H9 (cell line): Measurements from ENCODE around the gene SLAMF6. TPM values are rescaled to one million over a fixed set of nuclear protein-coding genes. Genes with fewer than 3 reads are reported as not detected.
"Not testable (repeated sequence)": the region's sequence is repeated elsewhere in the genome, so short reads cannot be mapped to it uniquely, and the experiment has no call there.

Experiments
- DNase-seq: peaks from one replicate; pipeline ENCODE4 v3.0.0-alpha.2; 2017
- H2AFZ ChIP-seq: one replicate; pipeline ENCODE4 v1.6.1; 2013; ENCODE audit warnings: mild to moderate bottlenecking, low read length, control low read depth, moderate library complexity
- H2AK5ac ChIP-seq: 2 replicates; pipeline ENCODE4 v1.6.1; 2013; ENCODE audit warnings: low read length, control low read depth, mixed read lengths; ENCODE audit not compliant: insufficient read length
- H2BK120ac ChIP-seq: one replicate; pipeline ENCODE4 v1.6.1; 2013; ENCODE audit warnings: low read depth, mild to moderate bottlenecking, low read length, control low read depth, inconsistent platforms; ENCODE audit not compliant: poor library complexity, severe bottlenecking
- H2BK12ac ChIP-seq: 2 replicates; pipeline ENCODE4 v1.6.1; 2013; ENCODE audit warnings: low read length, control low read depth, mixed read lengths, low read depth; ENCODE audit not compliant: insufficient read length
- H2BK15ac ChIP-seq: 2 replicates; pipeline ENCODE4 v1.6.1; 2013; ENCODE audit warnings: low read depth, low read length, control low read depth
- H2BK20ac ChIP-seq: one replicate; pipeline ENCODE4 v1.6.1; 2013; ENCODE audit warnings: low read depth, mild to moderate bottlenecking, low read length, control low read depth, inconsistent platforms; ENCODE audit not compliant: poor library complexity, severe bottlenecking
- H2BK5ac ChIP-seq: 2 replicates; pipeline ENCODE4 v1.6.1; 2013; ENCODE audit warnings: low read length, control low read depth, mixed read lengths; ENCODE audit not compliant: insufficient read length
- H3K14ac ChIP-seq: 2 replicates; pipeline ENCODE4 v1.6.1; 2013; ENCODE audit warnings: low read length, control low read depth; ENCODE audit not compliant: insufficient read depth
- H3K18ac ChIP-seq: 2 replicates; pipeline ENCODE4 v1.6.1; 2013; ENCODE audit warnings: low read depth, mild to moderate bottlenecking, mixed read lengths, low read length, control low read depth; ENCODE audit not compliant: insufficient read length
- H3K23ac ChIP-seq: 2 replicates; pipeline ENCODE4 v1.6.1; 2013; ENCODE audit warnings: low read length, control low read depth, mixed read lengths, low read depth; ENCODE audit not compliant: insufficient read length
- H3K23me2 ChIP-seq: 2 replicates; pipeline ENCODE4 v1.6.1; 2013; ENCODE audit warnings: low read depth, mild to moderate bottlenecking, mixed read lengths, low read length, control low read depth; ENCODE audit not compliant: insufficient read length, poor library complexity, severe bottlenecking
- H3K27ac ChIP-seq: 2 replicates; pipeline ENCODE4 v1.5.1; 2013; ENCODE audit warnings: low read length, control low read depth, mixed read lengths, low read depth; ENCODE audit not compliant: insufficient read length
- H3K27me3 ChIP-seq: 2 replicates; pipeline ENCODE4 v1.6.1; 2013; ENCODE audit warnings: low read length, control low read depth, inconsistent platforms; ENCODE audit not compliant: insufficient read depth
- H3K4ac ChIP-seq: 2 replicates; pipeline ENCODE4 v1.6.1; 2013; ENCODE audit warnings: low read depth, mild to moderate bottlenecking, control low read depth, inconsistent platforms, low read length, moderate library complexity
- H3K4me1 ChIP-seq: 2 replicates; pipeline ENCODE4 v1.6.1; 2013; ENCODE audit warnings: low read length, control low read depth, inconsistent platforms; ENCODE audit not compliant: insufficient read depth
- H3K4me2 ChIP-seq: 2 replicates; pipeline ENCODE4 v1.6.1; 2013; ENCODE audit warnings: low read length, control low read depth, mixed read lengths; ENCODE audit not compliant: insufficient read length, insufficient read depth
- H3K56ac ChIP-seq: 2 replicates; pipeline ENCODE4 v1.6.1; 2013; ENCODE audit warnings: low read depth, mild to moderate bottlenecking, mixed read lengths, low read length, control low read depth; ENCODE audit not compliant: insufficient read length
- H3K79me1 ChIP-seq: 2 replicates; pipeline ENCODE4 v1.6.1; 2013; ENCODE audit warnings: low read depth, mild to moderate bottlenecking, moderate library complexity, low read length, control low read depth, inconsistent platforms; ENCODE audit not compliant: insufficient read depth, poor library complexity, severe bottlenecking
- H3K79me2 ChIP-seq: 2 replicates; pipeline ENCODE4 v1.6.1; 2013; ENCODE audit warnings: low read length, control low read depth, inconsistent platforms; ENCODE audit not compliant: insufficient read depth
- H3K9ac ChIP-seq: 2 replicates; pipeline ENCODE4 v1.6.1; 2013; ENCODE audit warnings: low read length, control low read depth, mixed read lengths; ENCODE audit not compliant: insufficient read length; ENCODE audit errors: extremely low read depth
- H3K9me3 ChIP-seq: one replicate; pipeline ENCODE4 v1.6.1; 2013; ENCODE audit warnings: low read depth, low read length, inconsistent platforms; ENCODE audit not compliant: control insufficient read depth
- H3T11ph ChIP-seq: one replicate; pipeline ENCODE4 v1.6.1; 2013; ENCODE audit warnings: mild to moderate bottlenecking, low read length, control low read depth, inconsistent platforms
- H4K20me1 ChIP-seq: one replicate; pipeline ENCODE4 v1.6.1; 2013; ENCODE audit not compliant: control insufficient read depth, insufficient read length, insufficient read depth
- H4K5ac ChIP-seq: 2 replicates; pipeline ENCODE4 v1.6.1; 2013; ENCODE audit warnings: low read depth, mild to moderate bottlenecking, mixed read lengths, low read length, control low read depth; ENCODE audit not compliant: insufficient read length
- H4K8ac ChIP-seq: replicated peaks from 2 replicates; pipeline ENCODE4 v1.6.1; 2013; ENCODE audit warnings: low read length, control low read depth, mixed read lengths, low read depth; ENCODE audit not compliant: insufficient read length
- H4K91ac ChIP-seq: 2 replicates; pipeline ENCODE4 v1.6.1; 2013; ENCODE audit warnings: low read depth, mild to moderate bottlenecking, moderate library complexity, mixed read lengths, low read length, control low read depth; ENCODE audit not compliant: insufficient read length
- H3K27ac Mint-ChIP-seq, 3 experiments: 2 replicates in 2 of 3; 3 replicates in 1 of 3; pipeline ENCODE4 v1.8.0; 2020 to 2021; ENCODE audit warnings: mixed read lengths in 3 of 3, mild to moderate bottlenecking in 1 of 3, moderate library complexity in 1 of 3
- H3K27me3 Mint-ChIP-seq: 2 replicates; pipeline ENCODE4 v1.8.0; 2021; ENCODE audit warnings: low read depth, mild to moderate bottlenecking, moderate library complexity, mixed read lengths
- H3K36me3 Mint-ChIP-seq, 3 experiments: 2 replicates in 2 of 3; 3 replicates in 1 of 3; pipeline ENCODE4 v1.8.0; 2020 to 2021; ENCODE audit warnings: low read depth in 3 of 3, mixed read lengths in 3 of 3; ENCODE audit not compliant: insufficient read depth in 1 of 3
- H3K4me1 Mint-ChIP-seq, 2 experiments: 2 replicates each; pipeline ENCODE4 v1.8.0; 2020; ENCODE audit warnings: mixed read lengths in 2 of 2
- H3K4me3 Mint-ChIP-seq, 2 experiments: 2 replicates in 1 of 2; 3 replicates in 1 of 2; pipeline ENCODE4 v1.8.0; 2020 to 2021; ENCODE audit warnings: mild to moderate bottlenecking in 2 of 2, mixed read lengths in 2 of 2, moderate library complexity in 1 of 2
- H3K9me3 Mint-ChIP-seq, 2 experiments: 2 replicates in 1 of 2; 3 replicates in 1 of 2; pipeline ENCODE4 v1.8.0; 2020; ENCODE audit warnings: mild to moderate bottlenecking in 2 of 2, mixed read lengths in 2 of 2, moderate library complexity in 1 of 2
- WGBS: extraction: QIAGEN DNeasy Blood & Tissue Kit; methylation state at CpG from one replicate; pipeline ENCODE4 v1.1.7; 2013; ENCODE audit warnings: missing lambda C conversion rate, low lambda C conversion rate, mixed read lengths; ENCODE audit not compliant: insufficient read length; ENCODE audit errors: extremely low coverage; 5-methylcytosine and 5-hydroxymethylcytosine counted together
- total RNA-seq: library from RNA; stranded (reverse); gene quantifications from 2 replicates; pipeline ENCODE4 v1.2.1, GENCODE V29; 2021

Gene SLAMF6
- total RNA-seq, 1 experiment from 2014 or later: not detected

DNA sequence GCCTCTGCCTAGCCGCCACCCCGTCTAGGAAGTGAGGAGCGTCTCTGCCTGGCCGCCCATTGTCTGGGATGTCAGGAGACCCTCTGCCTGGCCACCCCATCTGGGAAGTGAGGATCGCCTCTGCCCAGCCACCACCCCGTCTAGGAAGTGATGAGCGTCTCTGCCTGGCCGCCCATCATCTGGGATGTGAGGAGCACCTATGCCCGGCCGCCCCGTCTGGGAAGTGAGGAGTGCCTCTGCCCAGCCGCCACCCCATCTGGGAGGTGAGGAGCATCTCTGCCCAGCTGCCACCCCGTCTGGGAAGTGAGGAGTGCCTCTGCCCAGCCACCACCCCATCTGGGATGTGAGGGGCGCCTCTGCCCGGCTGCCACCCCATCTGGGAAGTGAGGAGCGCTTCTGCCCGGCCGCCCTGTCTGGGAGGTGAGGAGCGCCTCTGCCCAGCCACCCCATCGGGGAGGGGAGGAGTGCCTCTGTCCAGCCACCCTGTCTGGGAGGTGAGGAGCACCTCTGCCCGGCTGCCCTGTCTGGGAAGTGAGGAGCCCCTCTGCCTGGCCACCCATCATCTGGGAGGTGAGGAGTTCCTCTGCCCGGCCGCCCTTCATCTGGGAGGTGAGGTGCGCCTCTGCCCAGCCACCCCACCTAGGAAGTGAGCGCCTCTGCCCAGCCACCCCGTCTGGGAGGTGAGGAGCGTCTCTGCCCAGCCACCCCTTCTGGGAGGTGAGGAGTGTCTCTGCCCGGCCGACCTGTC is 8.9 kb upstream of the SLAMF6 start:
- H3K9me3 ChIP-seq, H3K4me2 ChIP-seq, H3K27ac ChIP-seq, H3T11ph ChIP-seq, H2BK15ac ChIP-seq, H3K23ac ChIP-seq, H3K27ac Mint-ChIP-seq, H3K79me1 ChIP-seq, H2AK5ac ChIP-seq, H4K20me1 ChIP-seq, H3K4me1 ChIP-seq, H4K91ac ChIP-seq, H3K18ac ChIP-seq, H3K56ac ChIP-seq, H2BK12ac ChIP-seq, H3K79me2 ChIP-seq, H3K4ac ChIP-seq, H2BK5ac ChIP-seq, H4K5ac ChIP-seq, H3K4me1 Mint-ChIP-seq, H4K8ac ChIP-seq, H2AFZ ChIP-seq, H3K4me3 Mint-ChIP-seq, H2BK120ac ChIP-seq, H2BK20ac ChIP-seq, DNase-seq, H3K27me3 Mint-ChIP-seq, H3K14ac ChIP-seq, H3K27me3 ChIP-seq, H3K9ac ChIP-seq, H3K23me2 ChIP-seq: not testable (repeated sequence)
- Mint-ChIP-seq H3K36me3 (peaks cover 12 to 45% (median 18%) of the 10 kb centered on the region in 3 experiments), H3K9me3 (peaks cover 43 to 45% of the 10 kb centered on the region in 2 experiments)
- WGBS: no CpG with 5 or more reads among the region's 29 CpGs

DNA sequence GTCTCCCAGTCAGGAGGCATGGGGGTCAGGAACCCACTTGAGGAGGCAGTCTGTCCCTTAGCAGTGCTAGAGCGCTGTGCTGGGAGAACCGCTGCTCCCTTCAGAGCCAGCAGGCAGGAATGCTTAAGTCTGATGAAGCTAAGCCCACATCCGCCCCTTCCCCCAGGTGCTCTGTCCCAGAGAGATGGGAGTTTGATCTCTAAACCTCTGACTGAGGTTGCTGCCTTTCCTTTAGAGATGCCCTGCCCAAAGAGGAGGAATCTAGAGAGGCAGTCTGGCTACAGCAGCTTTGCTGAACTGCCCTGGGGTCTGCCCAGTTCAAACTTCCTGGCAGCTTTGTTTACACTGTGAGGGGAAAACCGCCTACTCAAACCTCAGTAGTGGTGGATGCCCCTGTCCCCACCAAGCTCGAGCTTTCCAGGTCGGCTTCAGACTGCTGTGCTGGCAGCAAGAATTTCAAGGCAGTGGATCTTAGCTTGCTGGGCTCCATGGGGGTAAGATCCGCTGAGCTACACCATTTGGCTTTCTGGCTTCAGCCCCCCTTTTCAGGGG is 6.4 kb upstream of the SLAMF6 start:
- not testable (repeated sequence) for H3K27ac ChIP-seq, H2AFZ ChIP-seq, H2BK5ac ChIP-seq, H4K5ac ChIP-seq, H3K9ac ChIP-seq, H2AK5ac ChIP-seq, H3K27me3 ChIP-seq, H2BK120ac ChIP-seq, H3K79me2 ChIP-seq, H3K4me2 ChIP-seq, H3K56ac ChIP-seq, H3K4me1 Mint-ChIP-seq, H3K4me3 Mint-ChIP-seq, H3K27me3 Mint-ChIP-seq, H3K4ac ChIP-seq, H2BK12ac ChIP-seq, H3K14ac ChIP-seq, H4K8ac ChIP-seq, H3K23ac ChIP-seq, DNase-seq, H3K23me2 ChIP-seq, H2BK15ac ChIP-seq, H3K27ac Mint-ChIP-seq, H3K9me3 ChIP-seq, H4K91ac ChIP-seq, H3K4me1 ChIP-seq, H3K79me1 ChIP-seq, H2BK20ac ChIP-seq, H3T11ph ChIP-seq, H4K20me1 ChIP-seq, H3K18ac ChIP-seq
- WGBS: no CpG with 5 or more reads among the region's 7 CpGs
- H3K36me3 Mint-ChIP-seq: peaks cover 8 to 33% (median 14%) of the 10 kb centered on the region in 3 experiments
- H3K9me3 Mint-ChIP-seq: peaks cover 46 to 50% of the 10 kb centered on the region in 2 experiments
